RPMI7951 (cell line): ENCODE data around the gene RNF150. TPM values are rescaled to one million over a fixed set of nuclear protein-coding genes. Genes with fewer than 3 reads are reported as not detected.

Experiments used
- DNase-seq: peaks from one replicate; pipeline ENCODE4 v3.0.0-alpha.2; 2012; ENCODE audit warnings: low read depth
- total RNA-seq: library from RNA; depleted of rRNA; stranded (reverse); fragments of >200 nt; shearing (Covaris generic); gene quantifications from 2 replicates; pipeline ENCODE4 v1.2.3, GENCODE V29; 2014

The RNF150 gene
- total RNA-seq, 1 experiment from 2014 or later: 0.96 TPM

GRCh38 chr4:140865253-140866217, 267.7 kb downstream of the RNF150 start:
- DNase-seq: no peak

GRCh38 chr4:140863197-140863596, 270.1 kb downstream of the RNF150 start:
- DNase-seq: peak; percentile 16

- no peak for DNase-seq
These were observed 271.2 kb downstream of the RNF150 start for GRCh38 chr4:140862177-140862442.

GRCh38 chr4:140861359-140862176, 271.7 kb downstream of the RNF150 start:
- peak; percentile 64 for DNase-seq

GRCh38 chr4:140858897-140859296, 274.4 kb downstream of the RNF150 start:
- no peak for DNase-seq

GRCh38 chr4:140857111-140857510, 276.2 kb downstream of the RNF150 start:
- DNase-seq: no peak

- DNase-seq: peak; percentile 41
These were observed 276.6 kb downstream of the RNF150 start for GRCh38 chr4:140856621-140857062.

DNA sequence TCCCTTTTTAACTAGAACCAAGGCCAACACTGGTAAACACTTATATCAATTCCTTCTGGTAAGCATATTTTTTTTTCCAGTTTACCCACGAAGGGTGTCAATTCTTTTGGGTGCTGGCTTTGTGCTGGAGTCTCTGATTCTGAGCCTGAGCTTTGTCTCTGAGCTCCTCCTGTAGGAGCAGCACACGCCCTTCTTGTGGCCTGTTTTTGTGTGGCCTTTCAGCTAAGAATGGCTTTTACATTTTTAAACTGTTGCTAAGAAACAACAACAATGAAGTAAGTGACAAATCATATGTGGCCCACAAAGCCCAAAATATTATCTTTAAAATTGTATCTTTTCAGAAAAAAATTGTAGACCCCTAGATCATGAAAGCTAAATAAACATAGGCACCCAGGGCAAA, 279.1 kb downstream of the RNF150 start:
- no peak for DNase-seq

DNA sequence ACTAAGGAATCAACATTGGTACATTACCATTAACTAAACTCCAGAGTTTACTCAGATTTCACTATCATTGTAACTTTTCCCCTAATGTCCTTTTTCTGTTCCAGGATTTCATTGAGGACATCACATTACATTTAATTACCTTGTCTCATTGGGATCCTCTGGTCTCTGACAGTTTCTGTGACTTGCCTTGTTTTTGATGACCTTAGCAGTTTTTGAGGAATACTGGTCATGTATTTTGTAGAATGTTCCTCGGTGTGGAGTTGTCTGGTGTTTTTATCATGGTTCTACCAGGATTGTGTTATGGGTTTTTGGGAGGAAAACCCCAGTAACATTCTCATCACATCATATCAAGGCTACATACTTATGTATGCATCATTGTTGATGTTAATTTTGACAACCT, 281.5 kb downstream of the RNF150 start:
- DNase-seq: no peak

- peak; percentile 42 for DNase-seq
These were observed 282.1 kb downstream of the RNF150 start for GRCh38 chr4:140851032-140851636.

GRCh38 chr4:140849526-140849925, 283.7 kb downstream of the RNF150 start:
- no peak for DNase-seq

GRCh38 chr4:140846736-140847135, 286.5 kb downstream of the RNF150 start:
- DNase-seq: no peak

GRCh38 chr4:140844061-140844460, 289.2 kb downstream of the RNF150 start:
- DNase-seq: no peak

DNA sequence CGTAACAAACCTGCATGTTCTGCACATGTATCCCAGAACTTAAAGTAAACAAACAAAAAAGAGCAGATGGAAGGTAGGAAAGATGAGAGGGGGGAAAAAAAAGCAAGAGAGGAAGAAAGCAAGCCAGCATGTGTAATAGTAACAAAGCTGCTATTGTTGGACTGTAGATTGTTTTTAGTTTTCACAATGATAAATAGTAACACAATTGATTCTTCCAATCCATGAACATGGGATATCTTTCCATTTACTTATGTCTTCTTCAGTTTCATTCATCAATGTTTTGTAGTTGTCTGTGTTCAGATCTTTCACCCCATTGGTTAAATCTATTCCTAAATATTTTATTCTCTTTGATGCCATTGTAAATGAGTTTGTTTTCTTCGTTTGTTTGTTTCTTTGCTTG, 292.1 kb downstream of the RNF150 start:
- no peak for DNase-seq

GRCh38 chr4:140839888-140840790, 293.1 kb downstream of the RNF150 start:
- no peak for DNase-seq

- no peak for DNase-seq
These were observed 293.9 kb downstream of the RNF150 start for GRCh38 chr4:140839406-140839805.

GRCh38 chr4:140837736-140838135, 295.5 kb downstream of the RNF150 start:
- no peak for DNase-seq

- DNase-seq: no peak
These were observed 298.3 kb downstream of the RNF150 start for GRCh38 chr4:140834839-140835495.

DNA sequence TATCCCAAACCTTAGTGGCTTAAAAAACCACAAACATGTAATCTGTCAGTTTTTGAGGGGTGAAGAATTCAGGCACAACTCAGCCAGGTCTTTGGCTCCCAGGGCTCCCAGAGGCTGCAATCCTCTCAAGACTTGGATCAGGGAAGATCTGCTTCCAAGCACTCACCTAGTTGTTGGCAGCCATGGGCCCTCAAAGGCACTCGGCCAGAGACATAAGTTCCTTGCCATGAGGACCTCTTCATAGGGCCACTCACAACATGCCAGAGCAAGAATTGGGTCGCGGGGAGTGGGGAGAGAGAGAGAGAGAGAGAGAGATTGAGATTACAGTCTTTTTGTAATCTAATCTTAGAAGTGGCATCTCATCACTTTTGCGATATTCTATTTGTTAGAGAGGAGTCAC, 300.0 kb downstream of the RNF150 start:
- DNase-seq: no peak

DNA sequence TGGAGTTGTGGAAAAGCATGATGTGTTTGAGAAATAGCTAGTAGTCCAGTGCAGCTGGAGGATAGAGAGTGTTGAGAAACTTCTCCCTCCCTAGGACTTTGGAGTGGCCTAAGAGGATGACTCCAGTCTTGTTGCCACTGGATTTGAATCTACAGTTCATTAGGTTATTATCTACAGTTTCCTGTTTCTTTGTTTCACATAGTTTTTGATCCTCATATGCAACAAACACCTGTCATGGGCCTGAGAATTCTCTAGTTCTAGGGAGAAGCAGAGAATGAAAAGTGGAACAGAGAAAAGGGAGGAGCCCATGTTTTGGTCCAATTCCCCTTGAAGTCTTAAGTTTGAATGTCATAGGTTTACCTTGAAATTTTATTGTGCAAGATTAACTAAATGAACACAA, 303.4 kb downstream of the RNF150 start:
- DNase-seq: no peak

GRCh38 chr4:140826701-140827027, 306.6 kb downstream of the RNF150 start:
- DNase-seq: no peak
